ENCODE measurements around the gene PPP1R2C. TPM values are rescaled to one million over a fixed set of nuclear protein-coding genes. Genes with fewer than 3 reads are reported as not detected.

PPP1R2C gene
- total RNA-seq, 4 donors from 2014 or later: not detected

DNA sequence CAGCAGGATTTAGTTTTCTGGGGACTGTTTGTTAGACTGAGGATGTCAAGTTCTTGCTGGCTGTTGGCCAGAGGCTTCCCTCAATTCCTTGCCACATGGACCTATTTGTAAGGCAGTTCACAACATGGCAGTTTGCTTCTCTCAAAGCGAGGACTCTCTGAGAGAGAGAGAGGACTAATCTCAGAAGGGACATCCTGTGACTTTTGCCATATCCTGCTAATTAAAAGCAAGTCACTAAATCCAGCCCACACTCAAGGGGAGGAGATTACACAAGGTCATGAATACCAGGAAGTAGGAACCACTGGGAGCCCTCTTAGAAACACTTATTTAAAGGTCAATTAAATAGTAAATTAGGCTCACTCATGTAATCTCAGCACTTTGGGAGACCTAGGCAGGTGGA, 38.2 kb downstream of the PPP1R2C start:
- WGBS, 2 donors: 75 to 92% methylated on average over 1 of the region's 1 CpG
- no peak for DNase-seq (ENCODE audit: low spot score in 2 of 2)
- TF ChIP-seq POLR2A (IDR thresholded peaks at IDR 0.05): no peak
- TF ChIP-seq, protein P1, sequence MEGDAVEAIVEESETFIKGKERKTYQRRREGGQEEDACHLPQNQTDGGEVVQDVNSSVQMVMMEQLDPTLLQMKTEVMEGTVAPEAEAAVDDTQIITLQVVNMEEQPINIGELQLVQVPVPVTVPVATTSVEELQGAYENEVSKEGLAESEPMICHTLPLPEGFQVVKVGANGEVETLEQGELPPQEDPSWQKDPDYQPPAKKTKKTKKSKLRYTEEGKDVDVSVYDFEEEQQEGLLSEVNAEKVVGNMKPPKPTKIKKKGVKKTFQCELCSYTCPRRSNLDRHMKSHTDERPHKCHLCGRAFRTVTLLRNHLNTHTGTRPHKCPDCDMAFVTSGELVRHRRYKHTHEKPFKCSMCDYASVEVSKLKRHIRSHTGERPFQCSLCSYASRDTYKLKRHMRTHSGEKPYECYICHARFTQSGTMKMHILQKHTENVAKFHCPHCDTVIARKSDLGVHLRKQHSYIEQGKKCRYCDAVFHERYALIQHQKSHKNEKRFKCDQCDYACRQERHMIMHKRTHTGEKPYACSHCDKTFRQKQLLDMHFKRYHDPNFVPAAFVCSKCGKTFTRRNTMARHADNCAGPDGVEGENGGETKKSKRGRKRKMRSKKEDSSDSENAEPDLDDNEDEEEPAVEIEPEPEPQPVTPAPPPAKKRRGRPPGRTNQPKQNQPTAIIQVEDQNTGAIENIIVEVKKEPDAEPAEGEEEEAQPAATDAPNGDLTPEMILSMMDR (IDR thresholded peaks at IDR 0.05): no peak
- H3K4me3 ChIP-seq (ENCODE audit: low read depth, poor library complexity, severe bottlenecking): no peak overlapping the region
- intact Hi-C loops (cut with DNase I; ENCODE audit: low total_unique reads): no loop called here

DNA sequence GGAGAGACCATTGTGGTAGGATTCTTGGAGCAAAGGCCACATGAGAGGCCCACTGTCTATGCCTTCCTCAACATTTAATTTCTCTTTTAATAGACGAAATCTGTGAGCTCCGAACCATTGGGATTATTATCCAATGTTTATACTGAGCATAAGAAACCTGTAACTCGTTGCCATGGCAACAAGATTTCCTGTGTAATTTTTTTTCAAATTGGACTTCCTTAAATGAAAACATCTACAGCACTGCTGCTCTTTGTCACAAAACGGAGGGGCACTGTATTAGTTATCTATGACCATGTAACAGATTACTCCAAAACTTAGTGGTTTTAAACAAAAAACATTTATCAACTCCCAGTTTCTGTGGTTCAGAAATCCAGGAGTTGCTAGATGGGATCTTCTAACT, 38.7 kb downstream of the PPP1R2C start:
- TF ChIP-seq, protein P1 (IDR thresholded peaks at IDR 0.05): no peak
- TF ChIP-seq POLR2A (IDR thresholded peaks at IDR 0.05): no peak
- WGBS, 2 donors: 50 to 52% methylated on average over 4 of the region's 4 CpGs
- H3K4me3 ChIP-seq (ENCODE audit: low read depth, poor library complexity, severe bottlenecking): no peak overlapping the region
- intact Hi-C loops (cut with DNase I; ENCODE audit: low total_unique reads): no loop called here
- no peak for DNase-seq (ENCODE audit: low spot score in 2 of 2)

DNA sequence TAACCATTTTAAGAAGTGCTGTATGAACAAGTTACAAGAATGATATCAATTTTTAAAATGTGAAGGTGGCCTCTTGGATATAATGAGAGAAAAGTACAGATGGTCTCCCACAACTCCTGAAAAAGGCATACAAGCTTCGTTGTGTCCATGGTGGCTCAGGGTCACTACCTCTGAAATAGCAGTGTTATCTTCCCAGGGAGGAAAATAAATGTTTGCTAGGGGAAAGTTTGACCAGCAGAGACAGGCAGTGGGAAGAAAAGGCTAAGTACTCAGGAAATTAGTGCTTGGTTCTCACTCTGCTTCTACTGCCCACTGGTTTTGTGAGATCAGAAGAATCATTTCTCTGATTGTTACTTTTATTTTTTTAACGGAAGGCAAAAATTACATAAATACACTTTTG, 39.4 kb downstream of the PPP1R2C start:
- intact Hi-C loops (cut with DNase I; ENCODE audit: low total_unique reads): no loop called here
- 84 to 100% methylated on average over 2 of the region's 2 CpGs for WGBS, 2 donors
- H3K4me3 ChIP-seq (ENCODE audit: low read depth, poor library complexity, severe bottlenecking): no peak overlapping the region
- DNase-seq (ENCODE audit: low spot score in 2 of 2): no peak
- TF ChIP-seq POLR2A (IDR thresholded peaks at IDR 0.05): no peak
- TF ChIP-seq, protein P1 (IDR thresholded peaks at IDR 0.05): no peak

DNA sequence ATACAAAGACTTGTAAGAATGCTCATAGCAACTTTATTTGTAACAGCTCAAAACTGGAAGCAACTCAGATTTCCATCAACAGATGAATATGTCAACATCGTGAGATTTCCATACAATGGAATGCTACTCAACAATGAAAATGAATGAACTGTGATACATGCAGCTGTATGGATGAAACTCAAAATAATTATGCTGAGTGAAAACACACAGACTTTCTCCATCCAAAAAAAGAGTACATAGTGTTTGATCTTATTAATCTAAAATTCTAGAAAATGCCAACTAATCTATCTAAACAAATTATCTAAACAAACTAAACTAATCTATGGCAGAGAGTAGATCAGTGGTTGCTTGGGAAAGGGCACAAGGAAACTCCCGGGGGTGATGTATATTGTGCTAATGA, 42.7 kb downstream of the PPP1R2C start:
- H3K4me3 ChIP-seq (ENCODE audit: low read depth, poor library complexity, severe bottlenecking): no peak overlapping the region
- TF ChIP-seq, protein P1 (IDR thresholded peaks at IDR 0.05): no peak
- TF ChIP-seq POLR2A (IDR thresholded peaks at IDR 0.05): no peak
- intact Hi-C loops (cut with DNase I; ENCODE audit: low total_unique reads): no loop called here
- no peak for DNase-seq (ENCODE audit: low spot score in 2 of 2)
- WGBS, 2 donors: 58 to 68% methylated on average over 2 of the region's 2 CpGs

DNA sequence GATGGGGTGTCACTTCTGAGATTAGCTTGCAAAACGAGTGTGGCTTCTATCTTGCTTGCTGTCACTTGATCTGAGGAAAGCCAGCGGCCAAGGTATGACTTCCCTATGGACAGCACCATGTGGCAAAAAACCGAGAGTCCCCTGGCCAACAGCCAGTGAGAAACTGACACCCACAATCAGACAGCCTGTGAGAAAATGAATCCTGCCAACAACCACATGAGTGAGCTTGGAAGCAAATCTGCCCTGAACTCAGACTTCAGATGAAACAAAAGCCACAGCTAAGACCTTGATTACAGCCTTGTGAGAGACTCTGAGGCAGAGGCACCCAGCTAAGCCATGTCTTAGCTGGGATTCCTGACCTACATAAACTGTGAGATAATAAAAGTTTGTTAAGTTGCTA, 45.5 kb downstream of the PPP1R2C start:
- intact Hi-C loops (cut with DNase I; ENCODE audit: low total_unique reads): no loop called here
- no peak overlapping the region for H3K4me3 ChIP-seq (ENCODE audit: low read depth, poor library complexity, severe bottlenecking)
- no peak for TF ChIP-seq POLR2A (IDR thresholded peaks at IDR 0.05)
- TF ChIP-seq, protein P1 (IDR thresholded peaks at IDR 0.05): no peak
- WGBS, 2 donors: 26 to 59% methylated on average over 2 to 3 of the region's 3 CpGs
- DNase-seq (ENCODE audit: low spot score in 2 of 2): no peak

Data from lower leg skin (tissue), 4 donors.